ENCODE data around the gene SORD. TPM values are rescaled to one million over a fixed set of nuclear protein-coding genes. Genes with fewer than 3 reads are reported as not detected.
"Not testable (repeated sequence)": the region's sequence is repeated elsewhere in the genome, so short reads cannot be mapped to it uniquely, and the experiment has no call there.

SORD gene
- total RNA-seq, 1 donor from 2014 or later, result 7.4 TPM

- peak; percentile 33 for DNase-seq (ENCODE audit: low spot score)
These were observed 70.8 kb downstream of the SORD start for GRCh38 chr15:45093622-45094357.

- peak; percentile 89 for DNase-seq (ENCODE audit: low spot score)
These were observed 71.3 kb downstream of the SORD start for GRCh38 chr15:45094358-45094730.

- DNase-seq (ENCODE audit: low spot score), result peak; percentile 87
These were observed 72.7 kb downstream of the SORD start for GRCh38 chr15:45095661-45096060.

GRCh38 chr15:45097466-45097865 lies 74.5 kb downstream of the SORD start:
- no peak for DNase-seq (ENCODE audit: low spot score)

- peak; percentile 80 for DNase-seq (ENCODE audit: low spot score)
These were observed 76.7 kb downstream of the SORD start for GRCh38 chr15:45099549-45100165.

- DNase-seq (ENCODE audit: low spot score), result peak; percentile 28
These were observed 78.1 kb downstream of the SORD start for GRCh38 chr15:45100884-45101625.

GRCh38 chr15:45101749-45102148 lies 78.8 kb downstream of the SORD start:
- DNase-seq (ENCODE audit: low spot score), result peak; percentile 82

GRCh38 chr15:45102226-45102625 lies 79.2 kb downstream of the SORD start:
- DNase-seq (ENCODE audit: low spot score), result peak; percentile 82

- DNase-seq (ENCODE audit: low spot score), result not testable (repeated sequence)
These were observed 81.2 kb downstream of the SORD start for GRCh38 chr15:45104170-45104569.

GRCh38 chr15:45105586-45105985 lies 82.6 kb downstream of the SORD start:
- DNase-seq (ENCODE audit: low spot score), result peak; percentile 64

GRCh38 chr15:45106002-45106790 lies 83.2 kb downstream of the SORD start:
- peak; percentile 87 for DNase-seq (ENCODE audit: low spot score)

GRCh38 chr15:45107941-45108630 lies 85.1 kb downstream of the SORD start:
- DNase-seq (ENCODE audit: low spot score), result peak; percentile 79

GRCh38 chr15:45110256-45110820 lies 87.3 kb downstream of the SORD start:
- no peak for DNase-seq (ENCODE audit: low spot score)

- DNase-seq (ENCODE audit: low spot score), result no peak
These were observed 88.6 kb downstream of the SORD start for GRCh38 chr15:45111390-45112142.

- DNase-seq (ENCODE audit: low spot score), result no peak
These were observed 89.2 kb downstream of the SORD start for GRCh38 chr15:45112143-45112590.

GRCh38 chr15:45112591-45113379 lies 89.8 kb downstream of the SORD start:
- DNase-seq (ENCODE audit: low spot score), result no peak

GRCh38 chr15:45113380-45113990 lies 90.5 kb downstream of the SORD start:
- no peak for DNase-seq (ENCODE audit: low spot score)

- DNase-seq (ENCODE audit: low spot score), result no peak
These were observed 91.2 kb downstream of the SORD start, which contains the start of the genes DUOX2 and DUOXA2 for GRCh38 chr15:45114076-45114750. Gene DUOX2 (minus strand): TSS chr15:45114172. CDS start chr15:45113411, 761 bp downstream. Gene DUOXA2 (plus strand): TSS chr15:45114326. CDS start chr15:45114606, 280 bp downstream.

All from mesenteric fat pad (tissue), 1 donor.